Hepatic stellate cell (primary cell): Measurements from ENCODE around the gene ANKLE2.

ENCODE experiments used
- DNase-seq: peaks from one replicate; pipeline ENCODE4 v3.0.0; 2011; ENCODE audit warnings: low spot score

Gene ANKLE2

GRCh38 chr12:132746613-132747012 is 15.0 kb downstream of the ANKLE2 start:
- no peak for DNase-seq

- DNase-seq, result no peak
These were observed 17.8 kb downstream of the ANKLE2 start for GRCh38 chr12:132743831-132744230.

- no peak for DNase-seq
These were observed 20.0 kb downstream of the ANKLE2 start for GRCh38 chr12:132741620-132742019.

- DNase-seq, result no peak
These were observed 21.0 kb downstream of the ANKLE2 start for GRCh38 chr12:132740652-132741051.

- DNase-seq, result no peak
These were observed 21.4 kb downstream of the ANKLE2 start for GRCh38 chr12:132740313-132740646.

GRCh38 chr12:132739600-132740312 is 21.9 kb downstream of the ANKLE2 start:
- no peak for DNase-seq

- no peak for DNase-seq
These were observed 24.7 kb downstream of the ANKLE2 start for GRCh38 chr12:132736913-132737312.

GRCh38 chr12:132736378-132736777 is 25.3 kb downstream of the ANKLE2 start:
- DNase-seq, result no peak

- no peak for DNase-seq
These were observed 26.1 kb downstream of the ANKLE2 start for GRCh38 chr12:132735496-132735895.

GRCh38 chr12:132734206-132734605 is 27.4 kb downstream of the ANKLE2 start:
- no peak for DNase-seq

- DNase-seq, result no peak
These were observed 30.1 kb downstream of the ANKLE2 start for GRCh38 chr12:132731574-132731973.

- no peak for DNase-seq
These were observed 31.3 kb downstream of the ANKLE2 start for GRCh38 chr12:132730353-132730752.

- DNase-seq, result peak; percentile 41
These were observed 31.9 kb downstream of the ANKLE2 start for GRCh38 chr12:132729541-132730320.

- DNase-seq, result no peak
These were observed 33.1 kb downstream of the ANKLE2 start for GRCh38 chr12:132728502-132728901.

- DNase-seq, result no peak
These were observed 34.4 kb downstream of the ANKLE2 start for GRCh38 chr12:132727091-132727794.

GRCh38 chr12:132726386-132726785 is 35.2 kb downstream of the ANKLE2 start:
- no peak for DNase-seq

- no peak for DNase-seq
These were observed 37.0 kb downstream of the ANKLE2 start for GRCh38 chr12:132724506-132725241.

GRCh38 chr12:132723764-132724140 is 37.9 kb downstream of the ANKLE2 start:
- DNase-seq, result peak; percentile 57

- DNase-seq, result peak; percentile 37
These were observed 38.4 kb downstream of the ANKLE2 start for GRCh38 chr12:132723015-132723763.

- no peak for DNase-seq
These were observed 40.9 kb downstream of the ANKLE2 start for GRCh38 chr12:132720606-132721345.

GRCh38 chr12:132719954-132720324 is 41.7 kb downstream of the ANKLE2 start:
- DNase-seq, result no peak
